HFFc6 (cell line): ENCODE data around the gene ZNF451. TPM values are rescaled to one million over a fixed set of nuclear protein-coding genes. Genes with fewer than 3 reads are reported as not detected.

Experiments
- DNase-seq: peaks from one replicate; pipeline ENCODE4 v3.0.0-alpha.2; 2018
- H3K27ac Mint-ChIP-seq: 2 replicates; pipeline ENCODE4 v1.8.0; 2020; ENCODE audit warnings: mild to moderate bottlenecking, mixed read lengths
- H3K27me3 Mint-ChIP-seq: 2 replicates; pipeline ENCODE4 v1.8.0; 2021; ENCODE audit warnings: mild to moderate bottlenecking, moderate library complexity, mixed read lengths; ENCODE audit not compliant: insufficient read depth
- H3K36me3 Mint-ChIP-seq: 2 replicates; pipeline ENCODE4 v1.8.0; 2021; ENCODE audit warnings: low read depth, mixed read lengths
- H3K4me1 Mint-ChIP-seq: 2 replicates; pipeline ENCODE4 v1.8.0; 2020; ENCODE audit warnings: low read depth, mixed read lengths
- H3K4me3 Mint-ChIP-seq: 2 replicates; pipeline ENCODE4 v1.8.0; 2020; ENCODE audit warnings: mild to moderate bottlenecking, moderate library complexity, mixed read lengths
- H3K9me3 Mint-ChIP-seq: 2 replicates; pipeline ENCODE4 v1.8.0; 2020; ENCODE audit warnings: mild to moderate bottlenecking, mixed read lengths
- CTCF ChIP-seq: fragments of 200-600 bp; sonication (generic); IDR thresholded peaks from 2 replicates; pipeline ENCODE4 v1.5.0; 2021; ENCODE audit warnings: antibody characterized with exemption, mild to moderate bottlenecking
- total RNA-seq, 6 experiments: library from RNA; stranded (reverse); fragmentation: NEBNext Ultra II Directional; extraction: Animal tissue kit (Norgen Biotek cat#: 25700); gene quantifications; 2 replicates in 1 of 6; 3 replicates in 5 of 6; pipeline ENCODE4 v1.2.3, GENCODE V29; 2021

ZNF451 gene
- total RNA-seq, 6 experiments from 2014 or later: 47.0 to 54.2 (median 47.7) TPM

- TF ChIP-seq CTCF: no peak
- Mint-ChIP-seq H3K4me1 (peaks cover 82% of the 10 kb centered on the region), H3K36me3 (peaks cover 92% of the 10 kb centered on the region), H3K27ac (peak overlapping the region; percentile 18; the same call in 1 of the 2 replicates), H3K9me3 (no peaks in the 10 kb centered on the region), H3K4me3 (no peak overlapping the region), H3K27me3 (no peaks in the 10 kb centered on the region; the same call in 1 of the 2 replicates)
- DNase-seq: no peak
These were observed 87.7 kb downstream of the ZNF451 start for GRCh38 chr6:57177545-57178265.

GRCh38 chr6:57180596-57180995 lies 90.6 kb downstream of the ZNF451 start:
- H3K27me3 Mint-ChIP-seq: no peaks in the 10 kb centered on the region; the same call in 1 of the 2 replicates
- TF ChIP-seq CTCF: no peak
- no peak for DNase-seq
- H3K36me3 Mint-ChIP-seq: peaks cover 78% of the 10 kb centered on the region
- H3K4me3 Mint-ChIP-seq: no peak overlapping the region
- peaks cover 81% of the 10 kb centered on the region for H3K4me1 Mint-ChIP-seq
- H3K9me3 Mint-ChIP-seq: no peaks in the 10 kb centered on the region
- H3K27ac Mint-ChIP-seq: peak overlapping the region; percentile 10; the same call in 1 of the 2 replicates

- Mint-ChIP-seq H3K27me3 (no peaks in the 10 kb centered on the region; the same call in 1 of the 2 replicates), H3K4me1 (peaks cover 67% of the 10 kb centered on the region), H3K9me3 (no peaks in the 10 kb centered on the region), H3K4me3 (no peak overlapping the region; the same call in 1 of the 2 replicates), H3K36me3 (peaks cover 70% of the 10 kb centered on the region), H3K27ac (peak overlapping the region; percentile 16; the same call in 1 of the 2 replicates)
- TF ChIP-seq CTCF: no peak
- no peak for DNase-seq
These were observed 92.0 kb downstream of the ZNF451 start for GRCh38 chr6:57182017-57182432.

GRCh38 chr6:57183336-57183735 lies 93.3 kb downstream of the ZNF451 start:
- peaks cover 59% of the 10 kb centered on the region for H3K4me1 Mint-ChIP-seq
- peaks cover 61% of the 10 kb centered on the region for H3K36me3 Mint-ChIP-seq
- TF ChIP-seq CTCF: no peak
- H3K9me3 Mint-ChIP-seq: no peaks in the 10 kb centered on the region
- no peak for DNase-seq
- peak overlapping the region; percentile 48 for H3K27ac Mint-ChIP-seq
- H3K4me3 Mint-ChIP-seq: no peak overlapping the region
- no peaks in the 10 kb centered on the region; the same call in 1 of the 2 replicates for H3K27me3 Mint-ChIP-seq

- peaks cover 33% of the 10 kb centered on the region for H3K36me3 Mint-ChIP-seq
- no peaks in the 10 kb centered on the region; the same call in 1 of the 2 replicates for H3K27me3 Mint-ChIP-seq
- H3K27ac Mint-ChIP-seq: 0 out of 2 replicates have a peak overlapping the region, but pooled peaks have one; percentile 37
- H3K9me3 Mint-ChIP-seq: no peaks in the 10 kb centered on the region
- peaks cover 33% of the 10 kb centered on the region for H3K4me1 Mint-ChIP-seq
- peak; percentile 77 for TF ChIP-seq CTCF
- DNase-seq: peak; percentile 37
- no peak overlapping the region for H3K4me3 Mint-ChIP-seq
These were observed 100.2 kb downstream of the ZNF451 start for GRCh38 chr6:57190140-57190539.
